ENCODE results near the gene SNX9.

GRCh38 chr6:157884756-157885155 lies 61.7 kb downstream of the SNX9 start:
- TF ChIP-seq, protein P1, sequence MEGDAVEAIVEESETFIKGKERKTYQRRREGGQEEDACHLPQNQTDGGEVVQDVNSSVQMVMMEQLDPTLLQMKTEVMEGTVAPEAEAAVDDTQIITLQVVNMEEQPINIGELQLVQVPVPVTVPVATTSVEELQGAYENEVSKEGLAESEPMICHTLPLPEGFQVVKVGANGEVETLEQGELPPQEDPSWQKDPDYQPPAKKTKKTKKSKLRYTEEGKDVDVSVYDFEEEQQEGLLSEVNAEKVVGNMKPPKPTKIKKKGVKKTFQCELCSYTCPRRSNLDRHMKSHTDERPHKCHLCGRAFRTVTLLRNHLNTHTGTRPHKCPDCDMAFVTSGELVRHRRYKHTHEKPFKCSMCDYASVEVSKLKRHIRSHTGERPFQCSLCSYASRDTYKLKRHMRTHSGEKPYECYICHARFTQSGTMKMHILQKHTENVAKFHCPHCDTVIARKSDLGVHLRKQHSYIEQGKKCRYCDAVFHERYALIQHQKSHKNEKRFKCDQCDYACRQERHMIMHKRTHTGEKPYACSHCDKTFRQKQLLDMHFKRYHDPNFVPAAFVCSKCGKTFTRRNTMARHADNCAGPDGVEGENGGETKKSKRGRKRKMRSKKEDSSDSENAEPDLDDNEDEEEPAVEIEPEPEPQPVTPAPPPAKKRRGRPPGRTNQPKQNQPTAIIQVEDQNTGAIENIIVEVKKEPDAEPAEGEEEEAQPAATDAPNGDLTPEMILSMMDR (IDR thresholded peaks at IDR 0.05; ENCODE audit: poor library complexity, severe bottlenecking): no peak
- TF ChIP-seq POLR2AphosphoS5 (IDR thresholded peaks at IDR 0.05) (no peak), EP300 (conservative IDR thresholded peaks at IDR 0.05; ENCODE audit: poor library complexity, severe bottlenecking) (no peak), RAD21 (conservative IDR thresholded peaks at IDR 0.05) (no peak), TAF1 (IDR thresholded peaks at IDR 0.05; ENCODE audit: low read depth) (no peak)
- TF ChIP-seq, protein P2, sequence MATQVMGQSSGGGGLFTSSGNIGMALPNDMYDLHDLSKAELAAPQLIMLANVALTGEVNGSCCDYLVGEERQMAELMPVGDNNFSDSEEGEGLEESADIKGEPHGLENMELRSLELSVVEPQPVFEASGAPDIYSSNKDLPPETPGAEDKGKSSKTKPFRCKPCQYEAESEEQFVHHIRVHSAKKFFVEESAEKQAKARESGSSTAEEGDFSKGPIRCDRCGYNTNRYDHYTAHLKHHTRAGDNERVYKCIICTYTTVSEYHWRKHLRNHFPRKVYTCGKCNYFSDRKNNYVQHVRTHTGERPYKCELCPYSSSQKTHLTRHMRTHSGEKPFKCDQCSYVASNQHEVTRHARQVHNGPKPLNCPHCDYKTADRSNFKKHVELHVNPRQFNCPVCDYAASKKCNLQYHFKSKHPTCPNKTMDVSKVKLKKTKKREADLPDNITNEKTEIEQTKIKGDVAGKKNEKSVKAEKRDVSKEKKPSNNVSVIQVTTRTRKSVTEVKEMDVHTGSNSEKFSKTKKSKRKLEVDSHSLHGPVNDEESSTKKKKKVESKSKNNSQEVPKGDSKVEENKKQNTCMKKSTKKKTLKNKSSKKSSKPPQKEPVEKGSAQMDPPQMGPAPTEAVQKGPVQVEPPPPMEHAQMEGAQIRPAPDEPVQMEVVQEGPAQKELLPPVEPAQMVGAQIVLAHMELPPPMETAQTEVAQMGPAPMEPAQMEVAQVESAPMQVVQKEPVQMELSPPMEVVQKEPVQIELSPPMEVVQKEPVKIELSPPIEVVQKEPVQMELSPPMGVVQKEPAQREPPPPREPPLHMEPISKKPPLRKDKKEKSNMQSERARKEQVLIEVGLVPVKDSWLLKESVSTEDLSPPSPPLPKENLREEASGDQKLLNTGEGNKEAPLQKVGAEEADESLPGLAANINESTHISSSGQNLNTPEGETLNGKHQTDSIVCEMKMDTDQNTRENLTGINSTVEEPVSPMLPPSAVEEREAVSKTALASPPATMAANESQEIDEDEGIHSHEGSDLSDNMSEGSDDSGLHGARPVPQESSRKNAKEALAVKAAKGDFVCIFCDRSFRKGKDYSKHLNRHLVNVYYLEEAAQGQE (IDR thresholded peaks at IDR 0.05; ENCODE audit: borderline replicate concordance): no peak

Data from neural cell (in vitro differentiated cells).